ENCODE measurements around the gene DCAF7.
A peak's percentile ranks its signal among the peaks of the same experiment; 100 is the strongest.

DCAF7 gene

DNA sequence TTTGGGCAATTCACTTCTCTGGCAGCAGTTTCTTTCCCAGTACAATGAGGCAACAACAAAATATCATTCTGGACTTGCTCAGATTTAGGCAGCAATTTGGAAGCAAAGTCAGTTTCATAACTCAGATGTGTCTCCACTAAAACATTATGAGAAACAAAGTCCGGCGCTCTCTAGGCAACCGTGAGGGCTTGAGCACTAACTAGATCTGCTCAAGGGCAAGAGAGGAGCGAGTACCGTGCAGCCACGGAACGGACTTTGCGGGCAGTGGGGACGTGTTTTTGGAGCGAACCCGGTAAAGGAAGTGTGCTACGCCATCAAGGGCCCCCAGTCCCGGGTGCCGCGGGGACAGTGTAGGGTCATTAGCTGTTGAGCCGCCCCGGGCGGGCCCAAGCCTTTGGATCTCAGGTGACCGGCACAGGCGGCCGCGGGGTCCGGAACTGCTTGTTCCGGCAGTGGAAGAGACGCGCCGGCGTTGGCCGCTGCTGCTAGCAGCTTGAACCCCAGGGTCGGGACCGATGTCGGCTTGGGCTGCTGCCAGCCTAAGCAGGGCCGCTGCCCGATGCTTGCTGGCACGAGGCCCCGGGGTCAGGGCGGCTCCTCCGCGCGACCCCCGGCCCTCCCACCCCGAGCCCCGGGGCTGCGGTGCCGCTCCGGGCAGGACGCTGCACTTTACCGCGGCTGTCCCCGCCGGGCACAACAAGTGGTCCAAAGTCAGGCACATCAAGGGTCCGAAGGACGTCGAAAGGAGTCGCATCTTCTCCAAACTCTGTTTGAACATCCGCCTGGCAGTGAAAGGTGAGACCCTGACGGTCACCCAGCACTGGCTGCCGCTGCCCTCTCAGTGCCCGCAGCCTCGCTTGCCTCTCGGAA is 50.5 kb downstream of the DCAF7 start, which contains the start of gene TACO1:
TACO1 (plus strand) TSS at position 327 of the 870 bp plus-strand sequence; CDS start at position 516, 189 bp downstream.
- Histone ChIP-seq H3F3A (ENCODE audit: insufficient read depth, low read length) (peaks cover 4% of the 10 kb centered on the region; the same call in 1 of the 2 replicates), H4K20me1 (ENCODE audit: insufficient read depth, low read length) (no peaks in the 10 kb centered on the region), H3K9me3 (replicated peaks; ENCODE audit: insufficient read depth, low read length) (no peaks in the 10 kb centered on the region), H3K79me2 (ENCODE audit: low read length) (peaks cover 15% of the 10 kb centered on the region), H2AFZ (ENCODE audit: low read length) (peak within 1 kb of the TSS; percentile 98), H3K36me3 (replicated peaks; ENCODE audit: insufficient read depth, low read length) (no peaks in the 10 kb centered on the region; the same call in 1 of the 2 replicates), H3K4me1 (ENCODE audit: low read length) (no peaks in the 10 kb centered on the region), H3K4me2 (ENCODE audit: low read depth, low read length) (peak within 1 kb of the TSS; percentile 94), H3K4me3 (ENCODE audit: low read length) (peak within 1 kb of the TSS; percentile 86), H3K27me3 (replicated peaks; ENCODE audit: insufficient read depth, low read length) (no peaks in the 10 kb centered on the region), H3K9ac (ENCODE audit: low read length) (peak within 1 kb of the TSS; percentile 91), H3K9me2 (replicated peaks; ENCODE audit: insufficient read depth, low read length) (no peaks in the 10 kb centered on the region), H3K27ac (ENCODE audit: low read length) (peak within 1 kb of the TSS; percentile 14; the same call in 1 of the 2 replicates)
- DNase-seq, result peak; percentile 78
- TF ChIP-seq EZH2phosphoT487 (IDR thresholded peaks at IDR 0.05; ENCODE audit: low read length) (no peak), EZH2 (optimal IDR thresholded peaks at IDR 0.05; ENCODE audit: low read depth, low read length) (no peak)
- TF ChIP-seq, protein P1, sequence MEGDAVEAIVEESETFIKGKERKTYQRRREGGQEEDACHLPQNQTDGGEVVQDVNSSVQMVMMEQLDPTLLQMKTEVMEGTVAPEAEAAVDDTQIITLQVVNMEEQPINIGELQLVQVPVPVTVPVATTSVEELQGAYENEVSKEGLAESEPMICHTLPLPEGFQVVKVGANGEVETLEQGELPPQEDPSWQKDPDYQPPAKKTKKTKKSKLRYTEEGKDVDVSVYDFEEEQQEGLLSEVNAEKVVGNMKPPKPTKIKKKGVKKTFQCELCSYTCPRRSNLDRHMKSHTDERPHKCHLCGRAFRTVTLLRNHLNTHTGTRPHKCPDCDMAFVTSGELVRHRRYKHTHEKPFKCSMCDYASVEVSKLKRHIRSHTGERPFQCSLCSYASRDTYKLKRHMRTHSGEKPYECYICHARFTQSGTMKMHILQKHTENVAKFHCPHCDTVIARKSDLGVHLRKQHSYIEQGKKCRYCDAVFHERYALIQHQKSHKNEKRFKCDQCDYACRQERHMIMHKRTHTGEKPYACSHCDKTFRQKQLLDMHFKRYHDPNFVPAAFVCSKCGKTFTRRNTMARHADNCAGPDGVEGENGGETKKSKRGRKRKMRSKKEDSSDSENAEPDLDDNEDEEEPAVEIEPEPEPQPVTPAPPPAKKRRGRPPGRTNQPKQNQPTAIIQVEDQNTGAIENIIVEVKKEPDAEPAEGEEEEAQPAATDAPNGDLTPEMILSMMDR (IDR thresholded peaks at IDR 0.05; ENCODE audit: low read length), result no peak

DNA sequence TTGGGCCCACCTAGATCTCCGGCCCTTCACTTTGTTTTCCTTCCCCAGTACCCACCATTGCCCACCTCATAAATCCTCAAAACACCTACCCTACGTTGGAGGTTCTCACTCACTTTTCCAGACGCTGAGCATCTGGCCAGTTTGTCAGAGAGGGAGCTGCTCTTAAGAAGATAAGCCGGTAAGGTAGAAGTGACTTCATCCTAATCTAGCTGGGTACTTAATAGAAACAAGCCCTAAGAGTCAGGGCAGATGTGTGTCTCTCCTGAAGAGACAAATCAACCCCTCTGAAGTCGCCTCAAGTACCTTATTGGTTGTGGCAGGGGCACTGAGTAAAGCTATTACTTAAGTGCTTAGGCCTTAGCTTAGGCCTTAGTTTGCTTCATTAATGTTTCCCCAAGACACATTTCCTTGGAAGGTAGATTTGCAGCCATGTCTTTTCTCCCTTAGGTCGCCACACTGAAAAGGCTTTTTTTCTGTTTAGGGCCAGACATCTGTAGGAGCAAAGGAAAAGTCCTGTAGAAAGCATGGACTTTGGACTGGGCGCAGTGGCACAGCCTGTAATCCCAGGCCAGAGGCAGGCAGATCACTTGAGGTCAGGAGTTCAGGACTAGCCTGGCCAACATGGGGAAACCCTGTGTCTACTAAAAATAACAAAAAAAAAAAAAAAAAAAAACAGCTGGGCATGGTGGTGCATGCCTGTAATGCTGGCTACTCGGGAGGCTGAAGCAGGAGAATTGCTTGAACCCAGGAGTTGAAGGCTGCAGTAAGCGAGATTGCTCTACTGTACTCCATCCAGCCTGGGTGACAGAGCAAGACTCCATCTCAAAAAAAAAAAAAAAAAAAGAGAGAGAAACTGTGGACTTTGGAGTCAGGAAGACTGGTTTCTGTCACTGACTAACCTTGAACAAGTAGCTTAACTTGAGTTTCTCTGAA is 51.4 kb downstream of the DCAF7 start:
- Histone ChIP-seq H2AFZ (ENCODE audit: low read length) (peak overlapping the region; percentile 98), H3F3A (ENCODE audit: insufficient read depth, low read length) (peaks cover 4% of the 10 kb centered on the region; the same call in 1 of the 2 replicates), H3K9me2 (replicated peaks; ENCODE audit: insufficient read depth, low read length) (no peaks in the 10 kb centered on the region), H3K9me3 (replicated peaks; ENCODE audit: insufficient read depth, low read length) (no peaks in the 10 kb centered on the region), H3K79me2 (ENCODE audit: low read length) (peaks cover 15% of the 10 kb centered on the region), H3K36me3 (replicated peaks; ENCODE audit: insufficient read depth, low read length) (no peaks in the 10 kb centered on the region; the same call in 1 of the 2 replicates), H3K4me1 (ENCODE audit: low read length) (no peaks in the 10 kb centered on the region), H3K4me2 (ENCODE audit: low read depth, low read length) (peak overlapping the region; percentile 94), H4K20me1 (ENCODE audit: insufficient read depth, low read length) (no peaks in the 10 kb centered on the region), H3K9ac (ENCODE audit: low read length) (peak overlapping the region; percentile 91), H3K27me3 (replicated peaks; ENCODE audit: insufficient read depth, low read length) (no peaks in the 10 kb centered on the region), H3K4me3 (ENCODE audit: low read length) (peak overlapping the region; percentile 86), H3K27ac (ENCODE audit: low read length) (no peak overlapping the region)
- TF ChIP-seq, protein P1 (IDR thresholded peaks at IDR 0.05; ENCODE audit: low read length), result no peak
- TF ChIP-seq EZH2phosphoT487 (IDR thresholded peaks at IDR 0.05; ENCODE audit: low read length), result no peak
- TF ChIP-seq EZH2 (optimal IDR thresholded peaks at IDR 0.05; ENCODE audit: low read depth, low read length), result no peak
- DNase-seq, result no peak

DNA sequence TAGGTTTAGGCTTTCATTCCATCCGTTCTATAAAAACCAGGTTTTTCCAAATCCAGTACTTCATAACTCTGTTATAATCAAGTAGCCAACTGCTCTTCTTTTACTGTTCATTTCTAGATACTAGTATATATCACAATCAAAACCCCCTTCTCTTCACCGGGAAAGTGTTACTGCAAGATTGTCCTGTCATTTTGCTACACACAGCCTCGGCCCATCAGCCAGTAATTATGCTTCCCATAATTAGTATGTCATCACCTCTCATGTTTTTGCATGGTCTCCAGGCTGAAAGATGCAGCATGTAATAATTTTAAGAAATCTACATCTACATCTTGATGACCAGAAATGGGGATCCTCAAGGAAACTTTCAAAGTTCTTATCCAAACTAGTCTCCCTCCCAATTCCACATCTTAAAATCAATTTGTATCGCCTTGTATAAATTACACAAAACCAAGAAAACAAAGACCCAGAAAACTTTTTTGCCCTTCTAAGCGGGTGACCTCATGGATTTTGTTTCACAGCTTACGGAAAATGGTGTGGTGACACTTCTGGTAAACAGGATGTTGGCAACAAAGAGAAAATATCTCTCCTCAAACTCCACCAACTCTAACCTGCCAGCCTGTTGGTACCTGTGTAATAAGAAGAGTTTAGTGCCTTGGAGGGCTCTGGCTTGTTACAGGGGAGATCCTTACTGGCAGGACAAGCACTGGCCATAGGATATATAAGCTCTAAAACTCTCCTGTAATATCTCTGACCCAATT is 59.7 kb downstream of the DCAF7 start:
- H3K4me3 ChIP-seq (ENCODE audit: low read length), result no peak overlapping the region
- H3K27me3 ChIP-seq (replicated peaks; ENCODE audit: insufficient read depth, low read length), result no peaks in the 10 kb centered on the region
- H3K9me3 ChIP-seq (replicated peaks; ENCODE audit: insufficient read depth, low read length), result no peaks in the 10 kb centered on the region
- no peak for DNase-seq
- H3K9ac ChIP-seq (ENCODE audit: low read length), result no peak overlapping the region
- H2AFZ ChIP-seq (ENCODE audit: low read length), result no peak overlapping the region
- no peak overlapping the region for H3K27ac ChIP-seq (ENCODE audit: low read length)
- peaks cover 6% of the 10 kb centered on the region; the same call in 1 of the 2 replicates for H3F3A ChIP-seq (ENCODE audit: insufficient read depth, low read length)
- no peaks in the 10 kb centered on the region for H3K9me2 ChIP-seq (replicated peaks; ENCODE audit: insufficient read depth, low read length)
- H3K79me2 ChIP-seq (ENCODE audit: low read length), result no peaks in the 10 kb centered on the region
- no peaks in the 10 kb centered on the region for H4K20me1 ChIP-seq (ENCODE audit: insufficient read depth, low read length)
- no peaks in the 10 kb centered on the region for H3K4me1 ChIP-seq (ENCODE audit: low read length)
- H3K4me2 ChIP-seq (ENCODE audit: low read depth, low read length), result no peak overlapping the region
- TF ChIP-seq, protein P1 (IDR thresholded peaks at IDR 0.05; ENCODE audit: low read length), result no peak
- TF ChIP-seq EZH2 (optimal IDR thresholded peaks at IDR 0.05; ENCODE audit: low read depth, low read length) (no peak), EZH2phosphoT487 (IDR thresholded peaks at IDR 0.05; ENCODE audit: low read length) (no peak)
- H3K36me3 ChIP-seq (replicated peaks; ENCODE audit: insufficient read depth, low read length), result no peaks in the 10 kb centered on the region; the same call in none of the 2 replicates

Data from MM.1S (cell line).